B cell (primary cell): ENCODE measurements around the gene PCDHA3. TPM values are rescaled to one million over a fixed set of nuclear protein-coding genes. Genes with fewer than 3 reads are reported as not detected.

ENCODE experiments used
- ATAC-seq: fragments of 200-7000 bp; cut with Tn5 transposase; one replicate; pipeline ENCODE4 v1.10.0; 2021; ENCODE audit warnings: low read depth, mild to moderate bottlenecking, moderate number of reproducible peaks, moderate library complexity
- CTCF ChIA-PET: fragments of 350-600 bp; sonication (Branson Sonifier 250); formaldehyde crosslinking; loops from one replicate; lab custom pipeline; 2021; ENCODE audit warnings: antibody characterized with exemption, inconsistent platforms; lab: Charles Lee
- POLR2A ChIA-PET: fragments of 350-600 bp; sonication (Branson Sonifier 250); formaldehyde crosslinking; loops from one replicate; lab custom pipeline; 2021; ENCODE audit warnings: antibody characterized with exemption; lab: Charles Lee
- DNase-seq: peaks from one replicate; pipeline ENCODE4 v3.0.0; 2013
- H2AFZ ChIP-seq: 2 replicates; pipeline ENCODE4 v1.6.1; 2012; ENCODE audit warnings: mild to moderate bottlenecking, low read depth, low read length; ENCODE audit not compliant: insufficient read depth, poor library complexity, severe bottlenecking
- H3K27ac ChIP-seq, 2 donors: 1 replicate in 1 of 2; 2 replicates in 1 of 2; pipeline ENCODE4 v1.5.1; 2012 to 2013; ENCODE audit warnings: low read length in 2 of 2, mild to moderate bottlenecking in 2 of 2, moderate library complexity in 1 of 2
- H3K27me3 ChIP-seq, 4 experiments: fragments of 200-600 bp in 1 of 4; sonication (generic) in 1 of 4; replicated peaks in 1 of 4; 1 replicate in 2 of 4; 2 replicates in 2 of 4; pipeline versions ENCODE4 v1.6.1 to v1.7.0; 2013 to 2016; ENCODE audit warnings: low read length in 3 of 4, mild to moderate bottlenecking in 2 of 4, mixed read lengths in 1 of 4, moderate library complexity in 1 of 4; ENCODE audit not compliant: insufficient read depth in 4 of 4, control insufficient read depth in 3 of 4; ENCODE audit errors: control extremely low read depth in 1 of 4
- H3K36me3 ChIP-seq, 2 experiments: replicated peaks in 1 of 2; 1 replicate in 1 of 2; 2 replicates in 1 of 2; pipeline versions ENCODE4 v1.6.1 to v1.7.1; 2013; ENCODE audit warnings: low read length in 1 of 2; ENCODE audit not compliant: insufficient read depth in 2 of 2, control insufficient read depth in 1 of 2; ENCODE audit errors: control extremely low read depth in 1 of 2, extremely low read depth in 1 of 2
- H3K4me1 ChIP-seq, 2 donors: fragments of 200-600 bp in 1 of 2; sonication (generic) in 1 of 2; 1 replicate in 1 of 2; 2 replicates in 1 of 2; pipeline versions ENCODE4 v1.5.1 to v1.6.1; 2013 to 2017; ENCODE audit warnings: low read length in 2 of 2; ENCODE audit not compliant: control insufficient read depth in 2 of 2, insufficient read depth in 2 of 2
- H3K4me2 ChIP-seq: replicated peaks from 2 replicates; pipeline ENCODE3; 2012; ENCODE audit warnings: mild to moderate bottlenecking, low read depth, low read length; ENCODE audit not compliant: poor library complexity, severe bottlenecking
- H3K4me3 ChIP-seq, 5 experiments: fragments of 200-600 bp in 1 of 5; sonication (generic) in 1 of 5; 1 replicate in 3 of 5; 2 replicates in 2 of 5; pipeline versions ENCODE4 v1.5.1 to v1.7.0; 2011 to 2016; ENCODE audit warnings: low read length in 4 of 5, mild to moderate bottlenecking in 4 of 5, low read depth in 2 of 5, control low read depth in 1 of 5, moderate library complexity in 1 of 5; ENCODE audit not compliant: insufficient read depth in 1 of 5; ENCODE audit errors: control extremely low read depth in 1 of 5, extremely low read depth in 1 of 5
- H3K79me2 ChIP-seq: fragments of 200-600 bp; sonication (generic); one replicate; pipeline ENCODE4 v1.6.0; 2016; ENCODE audit warnings: low read length; ENCODE audit not compliant: control insufficient read depth, insufficient read depth
- H3K9ac ChIP-seq: fragments of 200-600 bp; sonication (generic); 2 replicates; pipeline ENCODE4 v1.6.1; 2017; ENCODE audit warnings: mild to moderate bottlenecking, low read length, moderate library complexity
- H3K9me3 ChIP-seq, 3 donors: one replicate each; pipeline versions ENCODE4 v1.6.1 to v1.7.1; 2013; ENCODE audit warnings: low read length in 2 of 3; ENCODE audit not compliant: control insufficient read depth in 2 of 3, insufficient read depth in 1 of 3; ENCODE audit errors: control extremely low read depth in 1 of 3
- H4K20me1 ChIP-seq: 2 replicates; pipeline ENCODE4 v1.6.0; 2012; ENCODE audit warnings: mild to moderate bottlenecking, low read length; ENCODE audit not compliant: insufficient read depth, control insufficient read depth, poor library complexity, severe bottlenecking
- H3K27ac Mint-ChIP-seq: one replicate; pipeline ENCODE4 v1.8.0; 2021; ENCODE audit warnings: mixed read lengths
- H3K27me3 Mint-ChIP-seq: one replicate; pipeline ENCODE4 v1.8.0; 2021; ENCODE audit warnings: mixed read lengths
- H3K4me1 Mint-ChIP-seq: one replicate; pipeline ENCODE4 v1.8.0; 2021; ENCODE audit warnings: mixed read lengths
- H3K4me3 Mint-ChIP-seq: one replicate; pipeline ENCODE4 v1.8.0; 2021; ENCODE audit warnings: mixed read lengths
- H3K9me3 Mint-ChIP-seq: one replicate; pipeline ENCODE4 v1.8.0; 2022; ENCODE audit warnings: mixed read lengths; ENCODE audit not compliant: insufficient read depth
- EZH2 ChIP-seq: IDR thresholded peaks from 2 replicates; pipeline ENCODE4 v1.6.1; 2012; ENCODE audit warnings: borderline replicate concordance, low read depth, mild to moderate bottlenecking, moderate library complexity, low read length; ENCODE audit not compliant: insufficient read depth, poor library complexity, severe bottlenecking
- WGBS: methylation state at CpG from one replicate; pipeline ENCODE4 v1.1.5; 2013; ENCODE audit warnings: missing lambda C conversion rate; ENCODE audit not compliant: insufficient coverage; 5-methylcytosine and 5-hydroxymethylcytosine counted together
- intact Hi-C: fragments of 100-400 bp; cut with micrococcal nuclease; formaldehyde crosslinking; loops from one replicate; pipeline ENCODE4 v1.10.0; 2022
- polyA plus RNA-seq: library from polyadenylated mRNA; depleted of rRNA; stranded (reverse); fragments of >200 nt; gene quantifications from 2 replicates; pipeline ENCODE4 v1.2.3, GENCODE V29; 2012
- total RNA-seq, 2 donors: library from RNA; stranded (reverse); fragments of 120-200 nt in 1 of 2; gene quantifications; 1 replicate in 1 of 2; 2 replicates in 1 of 2; pipeline versions ENCODE4 v1.2.3 to v1.2.4, GENCODE V29; 2013 to 2022
- TF ChIP-seq, protein P1 (sequence below): fragments of 200-600 bp; IDR thresholded peaks from one replicate; pipeline ENCODE4 v1.8.0; 2022; ENCODE audit warnings: antibody characterized with exemption, mild to moderate bottlenecking

The PCDHA3 gene
- total and polyA plus RNA-seq, 2 donors (not counting 1 experiment from before 2014, with no cell fraction given) = not detected

DNA sequence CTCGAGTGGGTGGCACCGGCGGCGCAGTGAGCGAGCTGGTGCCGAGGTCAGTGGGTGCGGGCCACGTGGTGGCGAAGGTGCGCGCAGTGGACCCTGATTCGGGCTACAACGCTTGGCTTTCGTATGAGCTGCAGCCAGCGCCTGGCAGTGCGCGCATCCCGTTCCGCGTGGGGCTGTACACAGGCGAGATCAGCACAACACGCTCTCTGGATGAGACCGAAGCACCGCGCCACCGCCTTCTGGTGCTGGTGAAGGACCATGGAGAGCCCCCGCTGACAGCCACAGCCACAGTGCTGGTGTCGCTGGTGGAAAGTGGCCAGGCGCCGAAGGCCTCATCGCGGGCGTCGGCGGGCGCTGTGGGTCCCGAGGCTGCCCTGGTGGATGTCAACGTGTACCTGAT is 22.6 kb downstream of the PCDHA3 start:
- CTCF ChIA-PET = no interaction called here
- Histone ChIP-seq H3K9me3 (peaks cover 0 to 28% (median 2%) of the 10 kb centered on the region in 3 donors), H4K20me1 (no peaks in the 10 kb centered on the region), H3K4me2 (no peak overlapping the region), H3K9ac (no peak overlapping the region), H3K27ac (no peak overlapping the region), H3K4me3 (no peak overlapping the region), H3K79me2 (no peaks in the 10 kb centered on the region), H3K27me3 (peaks cover 0 to 8% (median 5%) of the 10 kb centered on the region in 4 experiments), H2AFZ (no peak overlapping the region), H3K36me3 (no peaks in the 10 kb centered on the region), H3K4me1 (no peaks in the 10 kb centered on the region)
- no peaks in the 10 kb centered on the region for H3K4me1 Mint-ChIP-seq
- POLR2A ChIA-PET = no interaction called here
- intact Hi-C loops = no loop called here
- WGBS = 65% methylated on average over 38 of the region's 38 CpGs
- H3K4me3 Mint-ChIP-seq = no peak overlapping the region
- H3K27ac Mint-ChIP-seq = no peak overlapping the region
- ATAC-seq = no peak
- H3K27me3 Mint-ChIP-seq = peaks cover 10% of the 10 kb centered on the region
- no peak for DNase-seq
- TF ChIP-seq, protein P1, sequence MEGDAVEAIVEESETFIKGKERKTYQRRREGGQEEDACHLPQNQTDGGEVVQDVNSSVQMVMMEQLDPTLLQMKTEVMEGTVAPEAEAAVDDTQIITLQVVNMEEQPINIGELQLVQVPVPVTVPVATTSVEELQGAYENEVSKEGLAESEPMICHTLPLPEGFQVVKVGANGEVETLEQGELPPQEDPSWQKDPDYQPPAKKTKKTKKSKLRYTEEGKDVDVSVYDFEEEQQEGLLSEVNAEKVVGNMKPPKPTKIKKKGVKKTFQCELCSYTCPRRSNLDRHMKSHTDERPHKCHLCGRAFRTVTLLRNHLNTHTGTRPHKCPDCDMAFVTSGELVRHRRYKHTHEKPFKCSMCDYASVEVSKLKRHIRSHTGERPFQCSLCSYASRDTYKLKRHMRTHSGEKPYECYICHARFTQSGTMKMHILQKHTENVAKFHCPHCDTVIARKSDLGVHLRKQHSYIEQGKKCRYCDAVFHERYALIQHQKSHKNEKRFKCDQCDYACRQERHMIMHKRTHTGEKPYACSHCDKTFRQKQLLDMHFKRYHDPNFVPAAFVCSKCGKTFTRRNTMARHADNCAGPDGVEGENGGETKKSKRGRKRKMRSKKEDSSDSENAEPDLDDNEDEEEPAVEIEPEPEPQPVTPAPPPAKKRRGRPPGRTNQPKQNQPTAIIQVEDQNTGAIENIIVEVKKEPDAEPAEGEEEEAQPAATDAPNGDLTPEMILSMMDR = no peak
- TF ChIP-seq EZH2 = no peak
- peaks cover 2% of the 10 kb centered on the region for H3K9me3 Mint-ChIP-seq

DNA sequence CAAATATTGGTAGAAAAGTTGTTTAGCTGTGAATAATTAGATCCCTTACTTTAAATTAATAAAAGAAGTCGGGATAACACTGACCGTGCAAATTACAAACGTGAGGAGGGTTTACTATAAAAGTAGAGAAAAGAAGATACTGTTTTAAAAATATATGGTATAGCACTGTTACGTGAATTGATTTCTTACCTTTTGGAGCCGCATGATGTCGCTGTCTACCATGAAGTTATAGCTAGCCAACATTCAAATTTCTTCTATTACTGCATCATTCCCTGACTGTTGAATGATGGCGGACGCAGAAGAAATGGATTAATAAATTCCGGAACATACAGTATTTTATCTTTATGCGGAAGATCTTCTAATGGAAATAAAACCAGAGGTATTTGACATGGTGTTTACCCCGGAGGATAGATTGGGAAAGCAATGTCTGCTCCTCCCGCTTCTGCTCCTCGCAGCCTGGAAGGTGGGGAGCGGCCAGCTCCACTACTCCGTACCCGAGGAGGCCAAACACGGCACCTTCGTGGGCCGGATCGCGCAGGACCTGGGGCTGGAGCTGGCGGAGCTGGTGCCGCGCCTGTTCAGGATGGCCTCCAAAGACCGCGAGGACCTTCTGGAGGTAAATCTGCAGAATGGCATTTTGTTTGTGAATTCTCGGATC is 27.0 kb downstream of the PCDHA3 start, which contains the start of gene PCDHA6:
TSS of gene PCDHA6 (plus strand) at position 257 of the 658 bp plus-strand sequence. CDS start at position 389, 132 bp downstream.
- ChIA-PET POLR2A (no interaction called here), CTCF (no interaction called here)
- Histone ChIP-seq H3K9me3 (peaks cover 0 to 35% (median 2%) of the 10 kb centered on the region in 3 donors), H3K36me3 (no peaks in the 10 kb centered on the region), H3K79me2 (no peaks in the 10 kb centered on the region), H3K4me2 (no peak within 1 kb of the TSS), H4K20me1 (no peaks in the 10 kb centered on the region), H3K4me1 (no peaks in the 10 kb centered on the region), H3K4me3 (no peak within 1 kb of the TSS), H3K27me3 (peaks cover 0 to 14% (median 6%) of the 10 kb centered on the region in 4 experiments), H2AFZ (no peak within 1 kb of the TSS), H3K27ac (no peak within 1 kb of the TSS), H3K9ac (no peak within 1 kb of the TSS)
- intact Hi-C loops = no loop called here
- WGBS = 38% methylated on average over 20 of the region's 27 CpGs
- Mint-ChIP-seq H3K27ac (no peak within 1 kb of the TSS), H3K27me3 (peaks cover 22% of the 10 kb centered on the region), H3K9me3 (peaks cover 6% of the 10 kb centered on the region), H3K4me1 (no peaks in the 10 kb centered on the region), H3K4me3 (no peak within 1 kb of the TSS)
- no peak for DNase-seq
- no peak for TF ChIP-seq EZH2
- TF ChIP-seq, protein P1 = no peak
- no peak for ATAC-seq
